Peyer's patch (tissue), 4 donors: Measurements from ENCODE around the gene DLGAP1.

Experiments used
- POLR2A ChIP-seq, 2 donors: fragments of 450-650 bp; IDR thresholded peaks; one replicate each; pipeline ENCODE4 v1.5.1; 2017; ENCODE audit warnings: antibody characterized with exemption in 2 of 2, mild to moderate bottlenecking in 2 of 2, moderate library complexity in 2 of 2
- TF ChIP-seq, protein P1 (sequence below), 6 experiments: fragments of 450-650 bp in 4 of 6; fragments of 200-600 bp in 2 of 6; sonication (generic) in 1 of 6; IDR thresholded peaks; one replicate each; pipeline ENCODE4 v1.5.1; 2017 to 2019; ENCODE audit warnings: antibody characterized with exemption in 6 of 6, mild to moderate bottlenecking in 3 of 6, moderate library complexity in 1 of 6

DNA sequence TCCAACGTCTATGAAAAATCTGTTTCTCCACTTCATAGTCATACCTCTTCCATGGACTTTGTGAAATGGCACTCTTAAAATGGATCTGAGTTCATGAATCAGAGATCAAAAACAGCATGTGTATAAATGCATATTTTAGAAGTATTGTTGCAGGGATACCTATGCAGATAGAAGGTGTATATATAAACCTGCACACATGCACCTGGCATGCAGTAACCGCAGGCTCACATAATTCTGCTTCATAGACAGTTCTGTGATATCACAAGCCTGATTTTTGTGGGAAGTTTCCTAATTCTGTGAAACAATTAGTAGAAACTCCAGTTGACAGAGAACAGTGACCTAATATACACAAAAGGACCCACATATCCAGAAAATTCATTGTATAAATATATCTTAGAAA, 583.4 kb downstream of the DLGAP1 start:
- no peak for TF ChIP-seq POLR2A (IDR thresholded peaks at IDR 0.05)
- TF ChIP-seq, protein P1, sequence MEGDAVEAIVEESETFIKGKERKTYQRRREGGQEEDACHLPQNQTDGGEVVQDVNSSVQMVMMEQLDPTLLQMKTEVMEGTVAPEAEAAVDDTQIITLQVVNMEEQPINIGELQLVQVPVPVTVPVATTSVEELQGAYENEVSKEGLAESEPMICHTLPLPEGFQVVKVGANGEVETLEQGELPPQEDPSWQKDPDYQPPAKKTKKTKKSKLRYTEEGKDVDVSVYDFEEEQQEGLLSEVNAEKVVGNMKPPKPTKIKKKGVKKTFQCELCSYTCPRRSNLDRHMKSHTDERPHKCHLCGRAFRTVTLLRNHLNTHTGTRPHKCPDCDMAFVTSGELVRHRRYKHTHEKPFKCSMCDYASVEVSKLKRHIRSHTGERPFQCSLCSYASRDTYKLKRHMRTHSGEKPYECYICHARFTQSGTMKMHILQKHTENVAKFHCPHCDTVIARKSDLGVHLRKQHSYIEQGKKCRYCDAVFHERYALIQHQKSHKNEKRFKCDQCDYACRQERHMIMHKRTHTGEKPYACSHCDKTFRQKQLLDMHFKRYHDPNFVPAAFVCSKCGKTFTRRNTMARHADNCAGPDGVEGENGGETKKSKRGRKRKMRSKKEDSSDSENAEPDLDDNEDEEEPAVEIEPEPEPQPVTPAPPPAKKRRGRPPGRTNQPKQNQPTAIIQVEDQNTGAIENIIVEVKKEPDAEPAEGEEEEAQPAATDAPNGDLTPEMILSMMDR (IDR thresholded peaks at IDR 0.05), result no peak
